Suprapubic skin (tissue), 4 donors: ENCODE data around the gene LSM5.

Source experiments
- POLR2A ChIP-seq, 2 donors: fragments of 450-650 bp; IDR thresholded peaks; one replicate each; pipeline ENCODE4 v1.6.1; 2017; ENCODE audit warnings: antibody characterized with exemption in 2 of 2, mild to moderate bottlenecking in 2 of 2, moderate library complexity in 2 of 2
- POLR2AphosphoS5 ChIP-seq, 3 donors: sonication (generic); formaldehyde crosslinking; IDR thresholded peaks; one replicate each; pipeline ENCODE4 v1.6.1; 2017; ENCODE audit warnings: antibody characterized with exemption in 3 of 3
- TF ChIP-seq, protein P1 (sequence below), 2 donors: fragments of 200-600 bp in 1 of 2; fragments of 450-650 bp in 1 of 2; sonication (generic) in 1 of 2; IDR thresholded peaks; one replicate each; pipeline ENCODE4 v1.5.1; 2016 to 2019; ENCODE audit warnings: antibody characterized with exemption in 2 of 2, mild to moderate bottlenecking in 1 of 2, moderate library complexity in 1 of 2

DNA sequence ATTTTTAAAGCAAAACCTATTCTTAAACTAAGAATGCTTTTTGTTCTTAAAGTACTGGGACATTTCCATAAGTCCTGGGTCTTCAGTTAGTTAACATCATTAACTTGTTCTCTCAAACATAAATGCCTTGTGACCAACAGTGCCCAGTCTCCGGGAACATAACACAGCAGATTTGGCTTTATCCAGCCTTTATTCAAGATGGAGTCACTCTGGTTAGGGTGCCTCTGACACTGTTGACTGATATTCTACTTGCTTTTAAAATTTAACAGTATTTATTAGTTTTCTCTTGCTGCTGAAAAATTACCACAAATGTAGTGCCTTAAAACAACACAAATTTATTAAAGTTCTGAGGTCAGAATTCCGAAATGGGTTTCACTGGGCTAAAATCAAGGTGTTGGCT, 49.2 kb upstream of the LSM5 start:
- TF ChIP-seq POLR2A (IDR thresholded peaks at IDR 0.05) (no peak), POLR2AphosphoS5 (IDR thresholded peaks at IDR 0.05) (no peak)
- TF ChIP-seq, protein P1, sequence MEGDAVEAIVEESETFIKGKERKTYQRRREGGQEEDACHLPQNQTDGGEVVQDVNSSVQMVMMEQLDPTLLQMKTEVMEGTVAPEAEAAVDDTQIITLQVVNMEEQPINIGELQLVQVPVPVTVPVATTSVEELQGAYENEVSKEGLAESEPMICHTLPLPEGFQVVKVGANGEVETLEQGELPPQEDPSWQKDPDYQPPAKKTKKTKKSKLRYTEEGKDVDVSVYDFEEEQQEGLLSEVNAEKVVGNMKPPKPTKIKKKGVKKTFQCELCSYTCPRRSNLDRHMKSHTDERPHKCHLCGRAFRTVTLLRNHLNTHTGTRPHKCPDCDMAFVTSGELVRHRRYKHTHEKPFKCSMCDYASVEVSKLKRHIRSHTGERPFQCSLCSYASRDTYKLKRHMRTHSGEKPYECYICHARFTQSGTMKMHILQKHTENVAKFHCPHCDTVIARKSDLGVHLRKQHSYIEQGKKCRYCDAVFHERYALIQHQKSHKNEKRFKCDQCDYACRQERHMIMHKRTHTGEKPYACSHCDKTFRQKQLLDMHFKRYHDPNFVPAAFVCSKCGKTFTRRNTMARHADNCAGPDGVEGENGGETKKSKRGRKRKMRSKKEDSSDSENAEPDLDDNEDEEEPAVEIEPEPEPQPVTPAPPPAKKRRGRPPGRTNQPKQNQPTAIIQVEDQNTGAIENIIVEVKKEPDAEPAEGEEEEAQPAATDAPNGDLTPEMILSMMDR (IDR thresholded peaks at IDR 0.05) = no peak
